Fibroblast of peridontal ligament (primary cell): ENCODE data around the gene SYN1.

Experiments used
- DNase-seq: peaks from one replicate; pipeline ENCODE4 v3.0.0-alpha.2; 2010; ENCODE audit errors: extremely low read depth

Gene SYN1

DNA sequence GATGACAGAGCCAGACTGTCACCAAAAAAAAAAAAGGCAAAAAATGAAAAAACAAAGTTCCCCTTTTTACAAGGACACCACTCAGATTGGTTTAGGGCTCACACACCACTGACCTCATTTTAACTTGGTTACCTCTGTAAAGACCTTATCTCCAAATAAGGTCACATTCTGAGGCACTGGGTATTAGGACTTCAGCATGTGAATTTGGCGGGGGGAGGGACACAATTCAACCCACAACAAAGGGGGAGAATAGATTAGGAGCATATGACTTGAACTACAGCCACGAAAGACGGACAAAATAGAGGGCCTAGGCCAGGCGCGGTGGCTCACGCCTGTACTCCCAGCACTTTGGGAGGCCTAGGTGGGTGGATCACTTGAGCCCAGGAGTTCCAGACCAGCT lies 89.6 kb downstream of the SYN1 start:
- DNase-seq, result no peak

DNA sequence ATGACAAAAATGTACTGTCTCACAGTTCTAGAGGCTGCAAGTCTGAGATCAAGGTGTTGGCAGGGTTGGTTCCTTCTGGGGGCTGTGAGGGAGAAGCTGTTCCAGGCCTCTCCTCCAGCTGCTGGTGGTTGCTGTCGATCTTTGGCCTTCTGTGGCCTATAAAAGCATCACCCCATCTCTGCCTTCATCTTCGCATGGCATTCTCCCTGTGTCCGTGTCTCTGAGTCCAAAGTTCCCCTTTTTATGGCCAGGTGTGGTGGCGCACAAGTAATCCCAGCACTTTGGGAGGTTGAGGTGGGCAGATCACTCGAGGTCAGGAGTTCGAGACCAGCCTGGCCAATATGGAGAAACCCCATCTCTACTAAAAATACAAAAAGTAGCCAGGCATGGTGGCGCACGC lies 90.1 kb downstream of the SYN1 start:
- DNase-seq, result no peak

- DNase-seq, result no peak
Observed at GRCh38 chrX:47523713-47524166, 95.9 kb downstream of the SYN1 start.

DNA sequence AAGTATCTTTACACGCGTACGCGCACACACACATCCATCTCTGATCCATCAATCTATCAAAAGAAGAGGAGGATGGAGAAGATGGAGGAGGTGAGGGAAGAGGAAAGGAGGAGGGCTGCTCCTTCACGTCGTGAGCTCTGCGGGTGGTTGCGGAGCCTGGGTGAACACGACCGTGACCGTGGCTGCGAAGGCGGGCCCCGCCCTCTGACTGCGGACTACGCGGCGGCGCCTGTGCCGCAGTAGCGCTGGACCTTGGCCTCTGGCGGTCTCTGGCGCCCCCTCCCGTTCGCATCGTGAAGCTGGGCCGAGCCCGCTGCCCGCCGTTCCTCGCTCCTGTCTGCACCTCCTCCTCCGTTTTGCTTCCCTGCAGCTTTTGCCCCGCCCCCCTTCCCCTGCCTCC lies 96.4 kb downstream of the SYN1 start:
- DNase-seq, result peak; percentile 65
